ENCODE measurements around the gene LRRC3C.

LRRC3C gene

DNA sequence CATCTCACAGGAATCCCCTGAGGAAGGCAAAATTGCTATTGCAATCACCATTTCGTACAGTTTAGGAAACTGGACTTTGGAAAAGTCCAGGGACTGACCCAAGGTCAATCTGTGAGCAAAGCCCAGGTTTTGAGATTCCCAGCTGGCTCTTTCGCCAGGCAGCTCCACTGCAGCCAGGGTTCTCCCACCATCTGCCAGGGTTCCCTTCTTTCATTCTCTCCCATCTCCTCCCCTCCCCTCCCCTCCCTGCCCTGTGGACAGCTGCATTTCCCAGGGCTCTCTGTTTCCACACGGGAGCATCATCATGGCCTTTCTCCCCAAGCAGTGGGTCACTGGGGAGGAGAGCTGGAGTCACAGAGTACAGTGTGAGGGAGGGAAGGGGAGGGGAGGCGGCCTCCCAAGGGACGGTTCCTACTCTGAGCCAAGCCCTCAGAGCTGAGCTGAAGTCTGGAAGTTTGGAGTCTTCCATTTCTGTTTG is 23.4 kb downstream of the LRRC3C start:
- FAIRE-seq: no peak

GRCh38 chr17:39951924-39952679 is 24.6 kb downstream of the LRRC3C start:
- FAIRE-seq: no peak

- no peak for FAIRE-seq
These were observed 25.3 kb downstream of the LRRC3C start for GRCh38 chr17:39952680-39953470.

- FAIRE-seq: no peak
These were observed 25.9 kb downstream of the LRRC3C start for GRCh38 chr17:39953471-39953888.

DNA sequence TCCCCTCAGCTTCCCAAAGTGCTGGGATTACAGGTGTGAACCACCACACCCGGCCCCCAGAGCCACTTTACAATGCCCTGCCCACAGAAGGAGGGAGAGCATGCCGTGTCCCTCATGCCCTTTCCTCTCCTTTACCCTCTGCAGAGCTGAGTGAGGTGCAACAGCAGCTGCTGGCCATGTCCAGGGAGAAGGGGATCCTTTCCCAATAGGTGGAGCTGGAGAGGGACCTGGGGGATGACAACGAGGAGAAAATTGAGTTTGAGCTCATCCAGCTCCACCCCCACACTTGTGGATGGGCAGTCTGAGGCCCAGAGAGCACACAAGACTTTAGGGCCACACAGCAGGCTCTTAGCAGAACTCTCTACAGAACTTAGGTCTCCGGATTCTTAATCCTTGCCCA is 27.3 kb downstream of the LRRC3C start:
- no peak for FAIRE-seq

GRCh38 chr17:39955726-39956225 is 28.2 kb downstream of the LRRC3C start:
- no peak for FAIRE-seq

- no peak for FAIRE-seq
These were observed 33.1 kb downstream of the LRRC3C start for GRCh38 chr17:39960524-39961041.

DNA sequence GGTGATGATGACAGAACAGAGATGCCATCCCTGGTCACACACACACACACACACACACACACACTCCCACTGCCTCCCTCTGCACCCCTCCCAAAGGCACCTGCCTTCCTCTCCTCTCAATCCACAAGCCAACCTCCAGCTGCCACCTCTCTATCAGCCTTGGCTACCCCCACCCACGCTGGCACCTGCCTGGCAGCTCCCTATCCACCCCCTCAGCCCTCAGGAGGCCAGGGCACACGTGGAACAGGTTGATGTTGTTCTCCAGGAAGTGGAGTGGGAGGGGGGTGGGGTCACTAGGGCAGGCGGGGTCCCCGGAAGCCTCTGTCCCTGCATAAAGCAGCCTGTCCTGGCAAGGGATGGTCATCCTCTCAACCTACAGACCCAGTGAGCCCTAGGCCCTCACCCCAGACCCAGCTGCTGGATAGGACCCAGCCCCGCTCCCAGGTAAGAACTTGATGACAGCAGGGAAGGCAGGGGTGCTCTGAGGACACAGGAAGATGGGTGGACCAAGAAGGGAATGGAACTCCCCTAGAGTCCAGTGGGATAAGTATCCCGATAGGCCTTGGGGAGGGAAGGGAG is 35.2 kb downstream of the LRRC3C start, which contains the start of gene GSDMA:
TSS of gene GSDMA (plus strand) at position 363 of the 579 bp plus-strand sequence. CDS start 2,684 bp downstream, outside the sequence.
- no peak for FAIRE-seq

DNA sequence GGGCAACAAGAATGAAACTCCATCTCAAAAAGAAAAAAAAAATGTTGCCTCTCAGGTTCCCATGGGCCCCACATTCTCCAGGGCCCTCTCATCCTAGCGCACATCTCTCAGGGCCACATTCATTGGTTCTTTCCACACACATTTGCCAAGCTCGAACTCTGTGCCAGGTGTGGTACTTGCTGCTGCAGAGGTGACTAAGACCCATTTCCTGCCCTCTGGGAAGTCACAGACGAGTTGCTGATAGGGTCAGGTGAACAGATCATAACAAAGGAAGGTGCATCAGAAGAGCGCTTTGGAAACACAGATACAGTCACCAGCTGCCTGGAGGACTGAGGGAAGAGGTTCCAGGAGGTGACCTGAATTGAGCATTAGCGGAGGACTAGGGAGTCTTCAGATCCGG is 36.3 kb downstream of the LRRC3C start:
- FAIRE-seq: no peak

- no peak for FAIRE-seq
These were observed 37.6 kb downstream of the LRRC3C start for GRCh38 chr17:39965017-39965699.

- no peak for FAIRE-seq
These were observed 39.2 kb downstream of the LRRC3C start for GRCh38 chr17:39966771-39967170.

DNA sequence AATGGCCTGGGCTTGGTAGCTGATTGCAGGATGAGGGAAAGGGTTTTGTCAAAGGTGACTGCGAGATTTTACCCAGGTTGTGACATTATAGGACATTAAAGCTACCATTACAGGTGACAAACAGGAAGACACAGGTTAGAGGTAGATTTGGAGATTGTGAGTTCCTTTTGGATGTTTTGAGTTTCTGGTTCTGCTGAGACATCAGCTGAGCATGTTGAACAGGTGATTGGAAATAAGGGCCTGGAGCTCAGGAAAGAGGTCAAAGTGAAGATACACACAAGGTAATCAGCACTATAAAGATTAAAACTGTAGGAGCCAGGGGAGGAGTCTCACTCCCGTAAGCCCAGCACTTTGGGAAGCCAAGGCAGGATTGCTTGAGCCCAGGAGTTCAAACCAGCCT is 41.2 kb downstream of the LRRC3C start:
- FAIRE-seq: no peak

DNA sequence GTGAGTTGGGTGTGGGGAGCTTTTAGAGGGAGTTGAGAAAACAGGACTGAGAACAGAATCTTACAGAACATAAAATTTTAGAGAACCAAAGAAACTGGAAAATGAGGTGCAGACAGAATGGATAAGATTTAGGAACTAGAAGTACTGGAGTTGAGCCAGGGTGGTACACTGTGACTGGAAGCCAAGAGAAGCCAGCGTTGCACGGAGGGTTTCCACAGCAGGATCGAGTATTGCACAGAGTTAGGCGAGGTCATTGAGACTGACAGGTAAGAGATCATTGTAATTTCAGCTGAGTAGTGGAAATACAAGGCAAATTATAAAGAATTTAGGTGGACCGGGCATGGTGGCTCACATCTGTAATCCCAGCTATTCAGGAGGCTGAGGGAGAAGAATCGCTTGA is 41.8 kb downstream of the LRRC3C start:
- no peak for FAIRE-seq

GRCh38 chr17:39970157-39970692 is 42.7 kb downstream of the LRRC3C start:
- no peak for FAIRE-seq

DNA sequence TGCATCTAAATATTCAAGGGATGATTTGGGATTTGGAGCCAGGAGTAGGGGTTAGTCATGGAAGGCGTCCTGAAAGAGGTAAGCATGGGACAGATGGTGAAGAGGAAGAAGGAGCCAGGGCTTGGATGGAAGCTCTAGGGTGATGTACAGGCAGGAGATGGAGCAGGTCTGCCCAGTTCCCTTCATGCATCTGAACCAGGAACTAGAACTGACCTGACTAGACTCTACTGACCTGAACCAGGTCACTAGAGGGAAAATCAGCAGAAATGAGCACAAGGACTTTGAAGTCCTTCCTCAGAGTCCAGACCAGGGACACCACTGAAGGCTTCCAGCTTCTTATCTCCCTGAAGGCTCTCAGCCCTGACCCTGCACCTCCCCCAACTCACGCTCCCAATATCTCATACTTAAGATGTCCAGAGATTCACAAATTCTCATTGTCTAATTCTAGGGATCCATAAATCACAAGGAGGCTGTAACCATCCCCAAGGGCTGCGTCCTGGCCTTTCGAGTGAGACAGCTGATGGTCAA is 43.6 kb downstream of the LRRC3C start:
- no peak for FAIRE-seq

GRCh38 chr17:39972271-39972670 is 44.7 kb downstream of the LRRC3C start:
- FAIRE-seq: no peak

GRCh38 chr17:39973496-39973895 is 46.0 kb downstream of the LRRC3C start:
- no peak for FAIRE-seq

- FAIRE-seq: no peak
These were observed 46.9 kb downstream of the LRRC3C start for GRCh38 chr17:39974433-39974832.

GRCh38 chr17:39975801-39976200 is 48.3 kb downstream of the LRRC3C start:
- no peak for FAIRE-seq

DNA sequence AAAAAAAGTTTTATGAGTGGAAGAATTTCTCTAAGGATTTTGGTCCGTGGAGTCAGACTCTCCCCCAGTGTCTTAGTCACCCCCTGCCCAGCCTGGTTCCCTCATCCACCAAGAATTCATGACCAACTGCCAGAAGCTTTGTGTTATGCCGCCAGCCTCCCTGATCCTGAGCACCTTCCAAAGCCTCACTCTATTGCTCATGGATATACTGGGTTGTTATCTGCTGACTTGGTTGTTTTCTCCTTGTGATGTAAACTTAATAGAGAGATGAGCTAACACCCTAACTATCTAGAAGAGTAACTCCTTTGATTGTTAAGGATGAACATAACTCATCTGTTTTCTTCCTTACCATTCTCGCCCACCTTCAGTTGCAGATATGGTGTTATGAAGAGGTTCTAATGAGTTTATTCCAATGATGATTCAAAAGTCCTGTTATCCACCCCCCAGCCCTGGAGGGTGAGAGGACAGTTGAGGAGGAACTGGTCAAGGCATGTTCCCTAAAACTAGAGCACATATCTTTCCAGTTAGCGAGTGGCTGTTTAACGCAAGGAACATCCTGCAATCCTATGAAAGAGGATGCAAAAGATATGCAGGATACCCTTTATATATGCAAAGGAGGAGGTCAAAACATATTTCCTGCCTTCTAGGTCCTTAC is 51.6 kb downstream of the LRRC3C start:
- FAIRE-seq: no peak

DNA sequence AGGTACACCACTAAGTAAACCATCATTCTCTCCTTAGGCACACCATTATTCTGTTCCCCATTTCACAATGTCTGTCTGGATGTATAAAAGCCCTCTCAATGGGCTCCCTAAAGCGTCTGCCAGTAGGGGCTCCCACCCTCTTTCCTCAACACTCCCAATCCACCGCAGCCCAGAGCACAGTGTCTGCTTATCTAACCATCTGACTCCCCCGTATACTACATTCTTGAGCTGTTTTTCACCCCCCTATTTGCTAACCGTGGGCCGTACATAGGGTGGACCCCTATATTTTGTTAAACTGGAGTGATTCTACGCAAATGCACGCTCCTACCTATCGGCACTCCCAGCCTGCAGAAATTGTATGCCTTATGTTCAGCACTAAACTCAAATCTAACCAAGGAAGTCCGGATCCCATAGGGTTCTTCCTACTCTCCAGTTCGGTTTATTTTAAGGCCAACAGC is 52.4 kb downstream of the LRRC3C start:
- no peak for FAIRE-seq
